Embryonic facial prominence (tissue), 1 donor: Measurements from ENCODE around the gene MORF4L2.

Source experiments
- DNase-seq: peaks from one replicate; pipeline ENCODE4 v3.0.0-alpha.2; 2016; ENCODE audit errors: extremely low spot score

The MORF4L2 gene

GRCh38 chrX:103686199-103687072 lies at the start of gene MORF4L2:
TSS of gene MORF4L2 (minus strand) at chrX:103686699. CDS start at chrX:103677027, 9,672 bp downstream.
- DNase-seq: peak; percentile 93

GRCh38 chrX:103734125-103734760 lies 47.7 kb upstream of the MORF4L2 start:
- DNase-seq: no peak

GRCh38 chrX:103733017-103733416 lies 46.5 kb upstream of the MORF4L2 start:
- no peak for DNase-seq

- DNase-seq: no peak
Observed at GRCh38 chrX:103730796-103731493, 44.4 kb upstream of the MORF4L2 start.

- no peak for DNase-seq
Observed at GRCh38 chrX:103730147-103730795, 43.8 kb upstream of the MORF4L2 start.

GRCh38 chrX:103729015-103729414 lies 42.5 kb upstream of the MORF4L2 start:
- DNase-seq: no peak

- no peak for DNase-seq
Observed at GRCh38 chrX:103727115-103727514, 40.6 kb upstream of the MORF4L2 start.

- no peak for DNase-seq
Observed at GRCh38 chrX:103726477-103726876, 40.0 kb upstream of the MORF4L2 start.

- no peak for DNase-seq
Observed at GRCh38 chrX:103722505-103722904, 36.0 kb upstream of the MORF4L2 start.

GRCh38 chrX:103718120-103718519 lies 31.6 kb upstream of the MORF4L2 start:
- no peak for DNase-seq

- DNase-seq: no peak
Observed at GRCh38 chrX:103716962-103717361, 30.5 kb upstream of the MORF4L2 start.

- DNase-seq: no peak
Observed at GRCh38 chrX:103710609-103711008, 24.1 kb upstream of the MORF4L2 start, which contains the start of gene TMEM31. TSS of gene TMEM31 (plus strand) at chrX:103710909. CDS start at chrX:103712259, 1,350 bp downstream.

- DNase-seq: no peak
Observed at GRCh38 chrX:103704863-103705262, 18.4 kb upstream of the MORF4L2 start.

GRCh38 chrX:103699243-103699642 lies 12.7 kb upstream of the MORF4L2 start:
- DNase-seq: no peak

GRCh38 chrX:103697687-103698086 lies 11.2 kb upstream of the MORF4L2 start:
- DNase-seq: no peak

- no peak for DNase-seq
Observed at GRCh38 chrX:103691059-103691458, 4.6 kb upstream of the MORF4L2 start.

GRCh38 chrX:103688946-103689345 lies 2.4 kb upstream of the MORF4L2 start:
- DNase-seq: no peak

GRCh38 chrX:103687696-103688201 lies 1.2 kb upstream of the MORF4L2 start:
- peak; percentile 60 for DNase-seq

- DNase-seq: peak; percentile 18
Observed at GRCh38 chrX:103687073-103687695, 685 bp upstream of the MORF4L2 start.

GRCh38 chrX:103685396-103685795 lies 1.1 kb downstream of the MORF4L2 start:
- no peak for DNase-seq

- DNase-seq: no peak
Observed at GRCh38 chrX:103681443-103681842, 5.1 kb downstream of the MORF4L2 start.
